CD4-positive, alpha-beta T cell treated with Interleukin-15 for 4 hours (primary cell): ENCODE results near the gene MYL10.
"Not testable (repeated sequence)": the region's sequence is repeated elsewhere in the genome, so short reads cannot be mapped to it uniquely, and the experiment has no call there.

Experiments
- DNase-seq: peaks from one replicate; pipeline ENCODE4 v3.0.0-alpha.2; 2020; ENCODE audit warnings: low spot score

The MYL10 gene

GRCh38 chr7:101651112-101651511, 22.0 kb upstream of the MYL10 start:
- no peak for DNase-seq

- no peak for DNase-seq
These were observed 21.5 kb upstream of the MYL10 start for GRCh38 chr7:101650579-101651081.

- DNase-seq, result not testable (repeated sequence)
These were observed 18.8 kb upstream of the MYL10 start for GRCh38 chr7:101647876-101648275.

- DNase-seq, result no peak
These were observed 16.9 kb upstream of the MYL10 start for GRCh38 chr7:101645951-101646350.

GRCh38 chr7:101644879-101645278, 15.8 kb upstream of the MYL10 start:
- no peak for DNase-seq

- DNase-seq, result not testable (repeated sequence)
These were observed 10.0 kb upstream of the MYL10 start for GRCh38 chr7:101639127-101639526.

GRCh38 chr7:101636822-101637623, 7.9 kb upstream of the MYL10 start:
- no peak for DNase-seq

GRCh38 chr7:101635484-101635883, 6.4 kb upstream of the MYL10 start:
- no peak for DNase-seq

- DNase-seq, result no peak
These were observed 5.2 kb upstream of the MYL10 start for GRCh38 chr7:101634196-101634717.

GRCh38 chr7:101633511-101633910, 4.4 kb upstream of the MYL10 start:
- DNase-seq, result no peak

GRCh38 chr7:101632641-101633040, 3.5 kb upstream of the MYL10 start:
- DNase-seq, result no peak

- no peak for DNase-seq
These were observed 2.2 kb upstream of the MYL10 start for GRCh38 chr7:101631224-101631714.

GRCh38 chr7:101630591-101630990, 1.5 kb upstream of the MYL10 start:
- DNase-seq, result no peak

- DNase-seq, result no peak
These were observed 574 bp downstream of the MYL10 start for GRCh38 chr7:101628522-101628921.

- DNase-seq, result no peak
These were observed 2.3 kb downstream of the MYL10 start for GRCh38 chr7:101626758-101627157.

GRCh38 chr7:101626069-101626671, 2.9 kb downstream of the MYL10 start:
- DNase-seq, result no peak

GRCh38 chr7:101625031-101625791, 3.9 kb downstream of the MYL10 start:
- no peak for DNase-seq

GRCh38 chr7:101624246-101625001, 4.7 kb downstream of the MYL10 start:
- no peak for DNase-seq

- no peak for DNase-seq
These were observed 6.4 kb downstream of the MYL10 start for GRCh38 chr7:101622609-101623173.

GRCh38 chr7:101620991-101621390, 8.1 kb downstream of the MYL10 start:
- DNase-seq, result no peak

GRCh38 chr7:101620395-101620794, 8.7 kb downstream of the MYL10 start:
- no peak for DNase-seq
